BLaER1 treated with 17β-estradiol and CSF1 and Interleukin-3, amounts not matched to agents 10 nM and 100 nM (cell line): ENCODE data around the gene EYS.

Experiments
- H3K27ac ChIP-seq, 11 experiments: shearing (Covaris generic); formaldehyde crosslinking; 2 replicates each; pipeline ENCODE4 v1.8.1; 2022
- H3K27me3 ChIP-seq, 11 experiments: shearing (Covaris generic); formaldehyde crosslinking; 2 replicates each; pipeline ENCODE4 v1.8.1; 2022
- H3K36me3 ChIP-seq, 11 experiments: shearing (Covaris generic); formaldehyde crosslinking; 2 replicates each; pipeline ENCODE4 v1.8.1; 2022
- H3K4me1 ChIP-seq, 10 experiments: shearing (Covaris generic); formaldehyde crosslinking; 2 replicates each; pipeline ENCODE4 v1.8.1; 2022
- H3K4me2 ChIP-seq, 11 experiments: shearing (Covaris generic); formaldehyde crosslinking; 2 replicates each; pipeline ENCODE4 v1.8.1; 2022
- H3K4me3 ChIP-seq, 10 experiments: shearing (Covaris generic); formaldehyde crosslinking; 2 replicates each; pipeline ENCODE4 v1.8.1; 2022
- H3K9ac ChIP-seq, 11 experiments: shearing (Covaris generic); formaldehyde crosslinking; 2 replicates each; pipeline ENCODE4 v1.8.1; 2022
- H3K9me3 ChIP-seq, 11 experiments: shearing (Covaris generic); formaldehyde crosslinking; replicated peaks in 1 of 11; 2 replicates each; pipeline ENCODE4 v1.8.1; 2022
- H4K20me1 ChIP-seq, 11 experiments: shearing (Covaris generic); formaldehyde crosslinking; 2 replicates each; pipeline ENCODE4 v1.8.1; 2022
- Cebpa-rat ChIP-seq, 11 experiments: shearing (Covaris generic); IDR thresholded peaks; 2 replicates each; pipeline ENCODE4 v1.8.1; 2022

EYS gene

GRCh38 chr6:63677282-63677681, 2029.7 kb downstream of the EYS start:
- Histone ChIP-seq H3K36me3 (peaks cover 28 to 67% (median 50%) of the 10 kb centered on the region in 11 experiments), H3K9ac (no peak overlapping the region), H3K4me3 (no peak overlapping the region), H3K27me3 (no peaks in the 10 kb centered on the region), H3K9me3 (no peaks in the 10 kb centered on the region), H3K27ac (no peak overlapping the region), H3K4me1 (peaks cover 7 to 43% (median 23%) of the 10 kb centered on the region in 10 experiments; a peak in 19 of 20 replicates), H4K20me1 (peaks cover 16 to 100% (median 80%) of the 10 kb centered on the region in 11 experiments; a peak in 20 of 22 replicates), H3K4me2 (peak overlapping the region in 9 of 11 experiments; percentile 0 to 46 (median 36); a peak in 12 of 22 replicates)
- 0 out of 22 replicates have a peak, but pooled peaks of 1 of the 11 experiments have one; percentile 22 for TF ChIP-seq Cebpa-rat (IDR thresholded peaks at IDR 0.05)

DNA sequence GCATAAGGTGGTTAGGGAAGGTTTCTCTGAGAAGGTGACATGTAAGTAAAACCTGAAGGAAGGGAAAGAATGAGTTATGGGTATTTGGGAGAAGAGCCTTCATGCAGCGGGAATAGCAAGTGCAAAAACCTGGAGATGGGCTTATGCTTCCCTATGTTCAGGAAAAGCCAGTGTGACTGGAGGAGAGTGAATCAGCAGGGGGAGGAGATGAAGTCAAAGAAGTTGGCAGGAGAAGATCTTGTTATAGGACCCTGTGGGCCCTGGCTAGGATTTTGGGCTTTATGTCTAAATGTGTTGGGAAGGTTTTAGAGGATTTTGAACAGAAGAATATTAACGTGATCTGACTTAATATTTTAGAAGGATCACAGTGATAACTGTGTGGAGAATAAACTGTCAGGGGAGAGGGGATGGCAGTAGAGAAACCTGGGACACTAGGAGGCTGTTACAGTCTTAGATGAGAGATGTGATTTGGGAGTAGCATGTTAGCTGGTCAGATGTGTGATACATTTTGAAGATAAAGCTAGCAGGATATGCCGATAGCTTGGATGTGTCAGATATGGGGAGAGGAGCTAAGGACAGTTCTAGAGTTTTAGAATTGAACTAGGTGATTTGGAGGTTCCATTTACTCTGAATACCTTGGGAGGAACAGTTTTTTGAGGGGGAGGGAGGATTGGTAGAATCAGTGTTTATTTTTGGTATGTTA, 2030.5 kb downstream of the EYS start:
- TF ChIP-seq Cebpa-rat (IDR thresholded peaks at IDR 0.05): no peak
- Histone ChIP-seq H3K4me3 (no peak overlapping the region), H3K4me1 (peaks cover 7 to 43% (median 21%) of the 10 kb centered on the region in 10 experiments; a peak in 17 of 20 replicates), H3K27me3 (no peaks in the 10 kb centered on the region), H3K36me3 (peaks cover 28 to 68% (median 48%) of the 10 kb centered on the region in 11 experiments), H3K9ac (no peak overlapping the region), H3K4me2 (peak overlapping the region in 8 of 11 experiments; percentile 0 to 46 (median 36); a peak in 8 of 22 replicates), H4K20me1 (peaks cover 16 to 100% (median 79%) of the 10 kb centered on the region in 11 experiments; a peak in 20 of 22 replicates), H3K9me3 (no peaks in the 10 kb centered on the region), H3K27ac (no peak overlapping the region)

DNA sequence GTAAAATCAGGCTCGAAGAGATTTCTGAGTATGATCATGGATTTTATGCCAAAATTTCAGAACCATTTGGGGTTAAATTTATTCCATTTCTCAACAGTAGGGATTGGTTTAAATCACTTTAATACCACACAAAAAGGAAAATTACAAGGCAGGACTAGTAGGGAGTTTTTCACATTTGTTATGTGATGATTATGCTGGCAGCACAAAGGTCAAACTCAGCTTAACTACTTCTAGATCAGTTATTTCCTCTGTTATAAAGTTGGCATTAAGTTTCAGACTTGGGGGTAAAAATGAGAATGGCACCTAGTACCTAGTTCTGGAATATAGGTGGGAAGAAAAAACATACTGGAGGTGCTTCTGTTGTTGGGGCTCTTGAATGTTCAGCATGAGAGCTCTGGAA, 2031.9 kb downstream of the EYS start:
- Histone ChIP-seq H3K36me3 (peaks cover 19 to 67% (median 46%) of the 10 kb centered on the region in 11 experiments), H3K4me2 (no peak overlapping the region), H3K9ac (no peak overlapping the region), H3K4me1 (peaks cover 7 to 33% (median 21%) of the 10 kb centered on the region in 10 experiments; a peak in 17 of 20 replicates), H3K9me3 (peaks cover 0 to 3% (median 0%) of the 10 kb centered on the region in 11 experiments; a peak in 2 of 22 replicates), H3K27ac (no peak overlapping the region), H4K20me1 (peaks cover 25 to 100% (median 82%) of the 10 kb centered on the region in 11 experiments; a peak in 20 of 22 replicates), H3K4me3 (no peak overlapping the region), H3K27me3 (no peaks in the 10 kb centered on the region)
- no peak for TF ChIP-seq Cebpa-rat (IDR thresholded peaks at IDR 0.05)

DNA sequence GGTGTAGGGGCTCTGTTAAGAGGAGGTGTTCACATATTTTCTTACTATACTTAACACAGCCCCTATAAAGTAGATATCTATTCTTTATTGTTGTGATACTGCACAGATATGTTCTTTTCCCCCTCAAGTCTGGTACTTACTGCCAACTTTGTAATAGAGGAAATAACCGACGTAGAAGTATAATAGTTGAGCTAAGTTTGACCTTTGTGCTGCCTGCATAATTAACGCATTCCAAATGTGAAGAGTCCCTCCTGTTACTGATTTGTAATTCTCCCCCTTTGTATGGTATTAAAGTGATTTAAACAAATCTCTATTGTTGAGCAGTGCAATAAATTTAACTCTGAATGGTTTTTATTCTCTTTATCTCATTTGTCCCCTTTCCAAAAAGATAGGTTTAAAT, 2032.4 kb downstream of the EYS start:
- Histone ChIP-seq H3K36me3 (peaks cover 19 to 65% (median 43%) of the 10 kb centered on the region in 11 experiments; a peak in 21 of 22 replicates), H4K20me1 (peaks cover 25 to 100% (median 84%) of the 10 kb centered on the region in 11 experiments; a peak in 20 of 22 replicates), H3K9ac (no peak overlapping the region), H3K27me3 (no peaks in the 10 kb centered on the region), H3K4me1 (peaks cover 7 to 28% (median 21%) of the 10 kb centered on the region in 10 experiments; a peak in 17 of 20 replicates), H3K9me3 (peaks cover 0 to 5% (median 0%) of the 10 kb centered on the region in 11 experiments; a peak in 2 of 22 replicates), H3K4me2 (no peak overlapping the region), H3K27ac (no peak overlapping the region), H3K4me3 (no peak overlapping the region)
- TF ChIP-seq Cebpa-rat (IDR thresholded peaks at IDR 0.05): no peak

- Histone ChIP-seq H3K27me3 (no peaks in the 10 kb centered on the region), H3K9me3 (peaks cover 0 to 12% (median 0%) of the 10 kb centered on the region in 11 experiments; a peak in 6 of 22 replicates), H3K9ac (no peak overlapping the region), H3K4me1 (peaks cover 7 to 20% (median 14%) of the 10 kb centered on the region in 10 experiments; a peak in 16 of 20 replicates), H3K27ac (no peak overlapping the region), H3K4me3 (no peak overlapping the region), H4K20me1 (peaks cover 25 to 100% (median 75%) of the 10 kb centered on the region in 11 experiments; a peak in 20 of 22 replicates), H3K36me3 (peaks cover 19 to 66% (median 46%) of the 10 kb centered on the region in 11 experiments; a peak in 21 of 22 replicates), H3K4me2 (no peak overlapping the region)
- no peak for TF ChIP-seq Cebpa-rat (IDR thresholded peaks at IDR 0.05)
These were observed 2033.3 kb downstream of the EYS start for GRCh38 chr6:63673692-63674091.

DNA sequence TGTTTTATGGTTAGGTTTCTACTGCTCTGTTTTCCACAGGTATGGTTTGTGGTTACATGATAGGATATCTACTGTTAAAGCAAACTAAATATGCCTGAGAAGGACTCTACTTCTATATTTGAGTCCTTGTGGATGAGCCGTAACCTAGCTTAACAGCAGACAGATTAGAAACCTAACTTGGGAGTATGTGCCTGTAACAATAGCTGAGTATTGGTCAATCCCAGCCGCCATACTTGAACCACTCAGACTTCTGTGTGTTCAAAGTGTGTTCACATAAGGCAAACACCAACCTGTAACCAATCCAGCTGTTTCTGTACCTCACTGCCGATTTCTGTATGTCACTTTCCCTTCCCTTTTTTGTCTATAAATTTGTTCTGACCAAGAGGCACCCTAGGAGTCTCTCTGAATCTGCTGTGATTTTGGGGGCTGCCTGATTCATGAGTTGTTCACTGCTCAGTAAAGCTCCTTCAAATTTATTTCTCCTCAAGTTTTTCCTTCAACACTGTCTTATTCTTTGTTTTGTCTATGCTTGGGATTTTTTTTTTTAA, 2034.4 kb downstream of the EYS start:
- Histone ChIP-seq H3K27me3 (no peaks in the 10 kb centered on the region), H3K4me2 (no peak overlapping the region), H3K27ac (no peak overlapping the region), H3K4me3 (no peak overlapping the region), H3K9me3 (peaks cover 0 to 19% (median 3%) of the 10 kb centered on the region in 11 experiments; a peak in 9 of 22 replicates), H4K20me1 (peaks cover 25 to 100% (median 72%) of the 10 kb centered on the region in 11 experiments; a peak in 20 of 22 replicates), H3K4me1 (peaks cover 7 to 20% (median 13%) of the 10 kb centered on the region in 10 experiments; a peak in 16 of 20 replicates), H3K36me3 (peaks cover 25 to 74% (median 52%) of the 10 kb centered on the region in 11 experiments), H3K9ac (no peak overlapping the region)
- TF ChIP-seq Cebpa-rat (IDR thresholded peaks at IDR 0.05): no peak

- Histone ChIP-seq H3K4me2 (no peak overlapping the region), H3K9ac (no peak overlapping the region), H3K4me3 (no peak overlapping the region), H3K27ac (no peak overlapping the region), H3K36me3 (peaks cover 33 to 83% (median 63%) of the 10 kb centered on the region in 11 experiments), H3K9me3 (peaks cover 0 to 19% (median 3%) of the 10 kb centered on the region in 11 experiments; a peak in 9 of 22 replicates), H3K4me1 (peaks cover 0 to 7% (median 1%) of the 10 kb centered on the region in 10 experiments; a peak in 8 of 20 replicates), H4K20me1 (peaks cover 12 to 100% (median 67%) of the 10 kb centered on the region in 11 experiments; a peak in 20 of 22 replicates), H3K27me3 (no peaks in the 10 kb centered on the region)
- no peak for TF ChIP-seq Cebpa-rat (IDR thresholded peaks at IDR 0.05)
These were observed 2035.8 kb downstream of the EYS start for GRCh38 chr6:63671098-63671754.
